ENCODE data around the gene UMODL1. TPM values are rescaled to one million over a fixed set of nuclear protein-coding genes. Genes with fewer than 3 reads are reported as not detected.

Gene UMODL1
- under 1 TPM in 2 of 3 donors, not detected in 1; 0.14 to 0.28 TPM for total RNA-seq
- 0.05 TPM for total RNA-seq (2013)

- 89% methylated on average over 13 of the region's 13 CpGs for WGBS (ENCODE audit: insufficient coverage)
- Histone ChIP-seq H3K36me3 (ENCODE audit: control insufficient read depth, insufficient read depth, low read length) (no peaks in the 10 kb centered on the region), H3K4me3 (ENCODE audit: low read length) (no peak within 1 kb of the TSS), H3K4me1 (ENCODE audit: control insufficient read depth, insufficient read depth, low read length) (peaks cover 10% of the 10 kb centered on the region), H3K27ac (ENCODE audit: low read length) (no peak within 1 kb of the TSS), H3K27me3 (ENCODE audit: control insufficient read depth, insufficient read depth, low read length) (peaks cover 35% of the 10 kb centered on the region), H3K9me3 (ENCODE audit: control insufficient read depth, insufficient read depth, low read length) (no peaks in the 10 kb centered on the region)
- Mint-ChIP-seq H3K4me3 (no peak within 1 kb of the TSS), H3K4me1 (peaks cover 0 to 12% of the 10 kb centered on the region in 2 donors), H3K27me3 (ENCODE audit: low read depth in 2 of 2) (peaks cover 60 to 82% of the 10 kb centered on the region in 2 donors), H3K27ac (no peak within 1 kb of the TSS), H3K9me3 (no peaks in the 10 kb centered on the region), H3K36me3 (no peaks in the 10 kb centered on the region)
- ATAC-seq (no peak), DNase-seq (no peak)
- no peak for TF ChIP-seq CTCF (IDR thresholded peaks at IDR 0.05)
- intact Hi-C loops (cut with micrococcal nuclease) = no loop called here
These were observed at the start of gene UMODL1 for GRCh38 chr21:42071146-42071737. Gene UMODL1, plus strand, starts transcription at chr21:42071317. Its CDS starts 0 bp downstream, at chr21:42071317.

- Mint-ChIP-seq H3K4me1 (peaks cover 0 to under 1% of the 10 kb centered on the region in 2 donors), H3K36me3 (no peaks in the 10 kb centered on the region), H3K27ac (no peak overlapping the region), H3K27me3 (ENCODE audit: low read depth in 2 of 2) (peaks cover 23 to 33% of the 10 kb centered on the region in 2 donors), H3K9me3 (no peaks in the 10 kb centered on the region), H3K4me3 (no peak overlapping the region)
- no peak overlapping the region for H3K4me3 ChIP-seq (ENCODE audit: low read length)
- ATAC-seq = no peak
- no peaks in the 10 kb centered on the region for H3K4me1 ChIP-seq (ENCODE audit: control insufficient read depth, insufficient read depth, low read length)
- 86% methylated on average over 20 of the region's 20 CpGs for WGBS (ENCODE audit: insufficient coverage)
- no peak overlapping the region for H3K27ac ChIP-seq (ENCODE audit: low read length)
- H3K27me3 ChIP-seq (ENCODE audit: control insufficient read depth, insufficient read depth, low read length) = peaks cover 2% of the 10 kb centered on the region
- DNase-seq = no peak
- H3K9me3 ChIP-seq (ENCODE audit: control insufficient read depth, insufficient read depth, low read length) = no peaks in the 10 kb centered on the region
- H3K36me3 ChIP-seq (ENCODE audit: control insufficient read depth, insufficient read depth, low read length) = no peaks in the 10 kb centered on the region
- intact Hi-C loops (cut with micrococcal nuclease) = no loop called here
- TF ChIP-seq CTCF (IDR thresholded peaks at IDR 0.05) = no peak
These were observed 49.6 kb upstream of the UMODL1 start for GRCh38 chr21:42021371-42022090.

- H3K27me3 Mint-ChIP-seq (ENCODE audit: low read depth in 2 of 2) = peaks cover 23 to 33% of the 10 kb centered on the region in 2 donors
- intact Hi-C loops (cut with micrococcal nuclease) = no loop called here
- no peaks in the 10 kb centered on the region for H3K9me3 Mint-ChIP-seq
- no peaks in the 10 kb centered on the region for H3K9me3 ChIP-seq (ENCODE audit: control insufficient read depth, insufficient read depth, low read length)
- ATAC-seq (no peak), DNase-seq (no peak)
- no peak for TF ChIP-seq CTCF (IDR thresholded peaks at IDR 0.05)
- peaks cover 0 to 6% of the 10 kb centered on the region in 2 donors for H3K4me1 Mint-ChIP-seq
- WGBS (ENCODE audit: insufficient coverage) = 87% methylated on average over 12 of the region's 12 CpGs
- H3K4me1 ChIP-seq (ENCODE audit: control insufficient read depth, insufficient read depth, low read length) = no peaks in the 10 kb centered on the region
- no peaks in the 10 kb centered on the region for H3K36me3 ChIP-seq (ENCODE audit: control insufficient read depth, insufficient read depth, low read length)
- H3K27ac ChIP-seq (ENCODE audit: low read length) = no peak overlapping the region
- no peak overlapping the region for H3K4me3 ChIP-seq (ENCODE audit: low read length)
- no peaks in the 10 kb centered on the region for H3K36me3 Mint-ChIP-seq
- peaks cover 2% of the 10 kb centered on the region for H3K27me3 ChIP-seq (ENCODE audit: control insufficient read depth, insufficient read depth, low read length)
- H3K4me3 Mint-ChIP-seq = no peak overlapping the region
- H3K27ac Mint-ChIP-seq = no peak overlapping the region
These were observed 49.1 kb upstream of the UMODL1 start for GRCh38 chr21:42022091-42022430.
